Effector memory CD4-positive, alpha-beta T cell (primary cell): ENCODE results near the gene BSG.
A peak's percentile ranks its signal among the peaks of the same experiment; 100 is the strongest.

Experiments
- DNase-seq, 3 donors: peaks; one replicate each; pipeline ENCODE4 v3.0.0-alpha.2; 2020
- H3K27ac ChIP-seq: 2 replicates; pipeline ENCODE4 v1.7.0; 2013; ENCODE audit warnings: mild to moderate bottlenecking, low read length, moderate library complexity; ENCODE audit not compliant: insufficient read depth, poor library complexity, severe bottlenecking
- H3K27me3 ChIP-seq: replicated peaks from 2 replicates; pipeline ENCODE4 v1.7.0; 2013; ENCODE audit warnings: mild to moderate bottlenecking, low read length; ENCODE audit not compliant: insufficient read depth, control insufficient read depth, poor library complexity, severe bottlenecking
- H3K36me3 ChIP-seq: 2 replicates; pipeline ENCODE4 v1.7.0; 2013; ENCODE audit warnings: mild to moderate bottlenecking, low read length, moderate library complexity; ENCODE audit not compliant: control insufficient read depth, insufficient read depth
- H3K4me1 ChIP-seq: 2 replicates; pipeline ENCODE4 v1.7.0; 2013; ENCODE audit warnings: low read length, mild to moderate bottlenecking; ENCODE audit not compliant: control insufficient read depth, insufficient read depth, poor library complexity, severe bottlenecking
- H3K4me3 ChIP-seq: 2 replicates; pipeline ENCODE4 v1.7.0; 2013; ENCODE audit warnings: low read length, low read depth, mild to moderate bottlenecking; ENCODE audit not compliant: insufficient read depth, poor library complexity, severe bottlenecking
- H3K9me3 ChIP-seq: 2 replicates; pipeline ENCODE4 v1.7.0; 2013; ENCODE audit warnings: mild to moderate bottlenecking, low read length, moderate library complexity; ENCODE audit not compliant: control insufficient read depth

The BSG gene

GRCh38 chr19:556611-557382 lies 15.6 kb upstream of the BSG start:
- Histone ChIP-seq H3K27ac (no peak overlapping the region), H3K9me3 (no peaks in the 10 kb centered on the region), H3K4me3 (no peak overlapping the region), H3K4me1 (no peaks in the 10 kb centered on the region), H3K36me3 (no peaks in the 10 kb centered on the region), H3K27me3 (no peaks in the 10 kb centered on the region)
- DNase-seq: no peak

- Histone ChIP-seq H3K9me3 (no peaks in the 10 kb centered on the region), H3K27me3 (no peaks in the 10 kb centered on the region), H3K27ac (no peak overlapping the region), H3K4me1 (no peaks in the 10 kb centered on the region), H3K4me3 (no peak overlapping the region), H3K36me3 (no peaks in the 10 kb centered on the region)
- DNase-seq: no peak
These were observed 13.5 kb upstream of the BSG start for GRCh38 chr19:558770-559439.

GRCh38 chr19:560121-560520 lies 12.3 kb upstream of the BSG start:
- H3K27ac ChIP-seq: no peak overlapping the region
- no peak overlapping the region for H3K4me3 ChIP-seq
- H3K9me3 ChIP-seq: no peaks in the 10 kb centered on the region
- H3K36me3 ChIP-seq: no peaks in the 10 kb centered on the region
- DNase-seq: no peak
- no peaks in the 10 kb centered on the region for H3K27me3 ChIP-seq
- H3K4me1 ChIP-seq: no peaks in the 10 kb centered on the region

- H3K4me3 ChIP-seq: no peak overlapping the region
- no peak for DNase-seq
- H3K27ac ChIP-seq: no peak overlapping the region
- H3K27me3 ChIP-seq: no peaks in the 10 kb centered on the region
- H3K9me3 ChIP-seq: no peaks in the 10 kb centered on the region
- peaks cover 7% of the 10 kb centered on the region for H3K4me1 ChIP-seq
- no peaks in the 10 kb centered on the region for H3K36me3 ChIP-seq
These were observed 6.0 kb upstream of the BSG start for GRCh38 chr19:566403-566802.

GRCh38 chr19:566844-567243 lies 5.6 kb upstream of the BSG start:
- Histone ChIP-seq H3K9me3 (no peaks in the 10 kb centered on the region), H3K27me3 (no peaks in the 10 kb centered on the region), H3K27ac (no peak overlapping the region), H3K4me3 (no peak overlapping the region), H3K36me3 (no peaks in the 10 kb centered on the region), H3K4me1 (peaks cover 8% of the 10 kb centered on the region)
- DNase-seq: no peak

GRCh38 chr19:567296-567900 lies 5.0 kb upstream of the BSG start:
- no peaks in the 10 kb centered on the region for H3K27me3 ChIP-seq
- H3K4me3 ChIP-seq: no peak overlapping the region
- H3K27ac ChIP-seq: no peak overlapping the region
- peaks cover 10% of the 10 kb centered on the region for H3K4me1 ChIP-seq
- no peaks in the 10 kb centered on the region for H3K36me3 ChIP-seq
- H3K9me3 ChIP-seq: no peaks in the 10 kb centered on the region
- no peak for DNase-seq

- H3K4me3 ChIP-seq: no peak overlapping the region
- H3K36me3 ChIP-seq: no peaks in the 10 kb centered on the region
- no peak for DNase-seq
- no peak overlapping the region for H3K27ac ChIP-seq
- peaks cover 29% of the 10 kb centered on the region for H3K4me1 ChIP-seq
- no peaks in the 10 kb centered on the region for H3K27me3 ChIP-seq
- no peaks in the 10 kb centered on the region for H3K9me3 ChIP-seq
These were observed 2.1 kb upstream of the BSG start for GRCh38 chr19:570251-570686.

- peak; percentile 33 to 53 (median 49) for DNase-seq
- Histone ChIP-seq H3K27ac (peak overlapping the region; percentile 72), H3K36me3 (no peaks in the 10 kb centered on the region)
These were observed 1.3 kb upstream of the BSG start for GRCh38 chr19:570937-571565.

GRCh38 chr19:571566-571974 lies 826 bp upstream of the BSG start:
- H3K36me3 ChIP-seq: no peaks in the 10 kb centered on the region
- H3K4me1 ChIP-seq: peaks cover 34% of the 10 kb centered on the region
- H3K27me3 ChIP-seq: no peaks in the 10 kb centered on the region
- peak overlapping the region; percentile 42 for H3K4me3 ChIP-seq
- H3K27ac ChIP-seq: peak overlapping the region; percentile 72
- H3K9me3 ChIP-seq: no peaks in the 10 kb centered on the region
- no peak for DNase-seq

More at GRCh38 chr19:570937-571565, 1.3 kb upstream of the BSG start:
- Histone ChIP-seq H3K4me3 (peak overlapping the region; percentile 42), H3K4me1 (peaks cover 33% of the 10 kb centered on the region), H3K27me3 (no peaks in the 10 kb centered on the region), H3K9me3 (no peaks in the 10 kb centered on the region)
